ENCODE measurements around the gene CELF5.
"Not testable (repeated sequence)": the region's sequence is repeated elsewhere in the genome, so short reads cannot be mapped to it uniquely, and the experiment has no call there.

Gene CELF5

GRCh38 chr19:3190921-3191805 is 33.3 kb upstream of the CELF5 start:
- H3K4me3 ChIP-seq (ENCODE audit: low read depth, low read length): no peak overlapping the region
- POLR2A ChIA-PET: no interaction called here
- CTCF ChIA-PET: no interaction called here

GRCh38 chr19:3191806-3192104 is 32.7 kb upstream of the CELF5 start:
- DNase-seq (ENCODE audit: low read depth, low spot score); POLR2A ChIA-PET; CTCF ChIA-PET; H3K4me3 ChIP-seq (ENCODE audit: low read depth, low read length): not testable (repeated sequence)

More at GRCh38 chr19:3190921-3191805, 33.3 kb upstream of the CELF5 start:
- no peak for DNase-seq (ENCODE audit: low read depth, low spot score)
- TF ChIP-seq CTCF (IDR thresholded peaks at IDR 0.05; ENCODE audit: insufficient read depth, low read length, missing control alignments): no peak

DNA sequence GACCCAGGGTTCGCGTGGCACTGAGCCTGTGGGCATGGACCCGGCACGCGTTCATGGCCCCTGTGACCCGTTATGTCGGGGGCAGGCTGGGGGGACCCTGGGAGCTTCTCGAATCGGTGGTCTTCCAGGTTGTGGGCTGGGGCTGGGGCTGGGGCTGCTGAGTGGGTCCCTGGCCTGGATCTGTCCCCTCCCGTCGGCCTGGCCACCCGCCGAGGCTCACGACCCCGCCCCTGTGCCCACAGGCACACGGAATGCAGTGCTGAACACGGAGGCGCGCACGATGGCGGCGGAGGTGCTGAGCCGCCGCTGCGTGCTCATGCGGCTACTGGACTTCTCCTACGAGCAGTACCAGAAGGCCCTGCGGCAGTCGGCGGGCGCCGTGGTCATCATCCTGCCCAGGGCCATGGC is 32.2 kb upstream of the CELF5 start:
- ChIA-PET CTCF (no interaction called here), POLR2A (no interaction called here)

DNA sequence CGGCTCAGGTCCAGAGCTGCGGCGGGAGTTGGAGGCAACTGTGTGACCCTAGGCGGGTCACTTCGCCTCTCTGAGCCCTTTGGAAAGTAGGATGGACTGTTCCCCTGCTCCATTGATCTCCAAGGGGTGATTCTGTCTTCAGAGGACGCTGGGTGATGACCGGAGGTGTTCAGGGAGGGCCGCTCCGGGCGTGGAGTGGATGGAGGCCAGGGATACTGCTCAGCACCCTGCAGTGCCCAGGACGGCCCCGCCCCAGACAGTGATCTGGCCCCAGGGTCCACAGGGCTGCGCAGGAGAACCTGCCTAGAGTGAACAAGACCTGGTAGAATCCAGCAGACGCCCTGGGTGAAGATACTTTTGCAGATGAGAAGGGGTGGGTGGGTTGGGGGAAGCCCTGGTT is 31.8 kb upstream of the CELF5 start:
- DNase-seq (ENCODE audit: low read depth, low spot score): no peak
- ChIA-PET CTCF (no interaction called here), POLR2A (no interaction called here)
- no peak for TF ChIP-seq CTCF (IDR thresholded peaks at IDR 0.05; ENCODE audit: insufficient read depth, low read length, missing control alignments)
- no peak overlapping the region for H3K4me3 ChIP-seq (ENCODE audit: low read depth, low read length)

More for the DNA sequence above, 32.2 kb upstream of the CELF5 start:
- DNase-seq (ENCODE audit: low read depth, low spot score): no peak
- no peak overlapping the region for H3K4me3 ChIP-seq (ENCODE audit: low read depth, low read length)
- no peak for TF ChIP-seq CTCF (IDR thresholded peaks at IDR 0.05; ENCODE audit: insufficient read depth, low read length, missing control alignments)

- ChIA-PET POLR2A (no interaction called here), CTCF (interaction anchor here (0.7 to 0.9 kb wide), 2 partner anchors 30 to 31 kb away, joined by 3 to 4 read pairs; partner anchors contain the start of gene CELF5)
- TF ChIP-seq CTCF (IDR thresholded peaks at IDR 0.05; ENCODE audit: insufficient read depth, low read length, missing control alignments): no peak
- no peak overlapping the region for H3K4me3 ChIP-seq (ENCODE audit: low read depth, low read length)
- no peak for DNase-seq (ENCODE audit: low read depth, low spot score)
Measured at GRCh38 chr19:3193256-3194105, 31.0 kb upstream of the CELF5 start.

DNA sequence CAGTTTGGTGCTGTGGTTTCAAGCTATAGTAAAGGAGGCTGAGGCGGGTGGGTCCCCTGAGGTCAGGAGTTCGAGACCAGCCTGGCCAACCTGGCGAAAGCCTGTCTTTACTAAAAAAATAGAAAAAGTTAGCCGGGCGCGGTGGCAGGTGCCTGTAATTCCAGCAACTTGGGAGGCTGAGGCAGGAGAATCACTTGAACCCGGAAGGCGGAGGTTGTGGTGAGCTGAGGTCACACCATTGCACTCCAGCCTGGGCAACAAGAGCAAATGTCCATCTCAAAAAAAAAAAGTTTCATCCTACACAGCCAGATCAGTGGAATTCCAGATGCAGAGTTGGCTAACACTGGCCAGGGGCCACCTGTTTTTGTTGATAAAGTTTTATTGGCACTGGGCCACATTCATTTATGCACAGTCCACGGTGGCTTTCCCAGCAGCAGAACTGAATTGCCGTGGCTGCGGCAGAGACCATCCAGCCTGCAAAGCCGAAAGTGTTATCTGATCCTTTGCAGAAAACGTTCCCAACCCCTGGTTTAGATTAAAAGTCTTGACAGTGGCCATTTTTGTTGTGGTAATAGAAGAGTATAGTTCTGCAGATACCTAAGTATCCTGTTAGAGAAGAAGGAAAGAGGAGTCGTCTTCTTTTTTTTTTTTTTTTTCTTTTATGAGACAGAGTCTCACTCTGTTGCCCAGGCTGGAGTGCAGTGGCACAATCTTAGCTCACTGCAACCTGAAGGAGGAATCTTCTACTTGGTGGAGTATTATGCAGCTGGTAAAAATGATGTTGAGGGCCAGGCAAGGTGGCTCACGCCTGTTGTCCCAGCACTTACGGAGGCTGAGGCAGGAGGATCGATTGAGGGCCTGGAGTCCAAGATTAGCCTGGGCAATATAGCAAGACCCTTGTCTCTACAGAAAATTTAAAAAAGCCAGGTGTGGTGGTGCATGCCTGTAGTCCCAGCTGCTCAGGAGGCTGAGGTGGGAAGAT is 30.1 kb upstream of the CELF5 start:
- no peak overlapping the region for H3K4me3 ChIP-seq (ENCODE audit: low read depth, low read length)
- POLR2A ChIA-PET: no interaction called here
- CTCF ChIA-PET: interaction anchor here (0.7 to 0.9 kb wide), 2 partner anchors 29 to 30 kb away, joined by 3 to 4 read pairs; partner anchors contain the start of gene CELF5
- DNase-seq (ENCODE audit: low read depth, low spot score): no peak
- no peak for TF ChIP-seq CTCF (IDR thresholded peaks at IDR 0.05; ENCODE audit: insufficient read depth, low read length, missing control alignments)
